ENCODE data around the gene SSTR4.

The SSTR4 gene

GRCh38 chr20:23033918-23034317 is 1.2 kb upstream of the SSTR4 start:
- H4K8ac ChIP-seq (ENCODE audit: low read depth, low read length): no peak overlapping the region
- H3K4ac ChIP-seq (ENCODE audit: low read depth, low read length): no peak overlapping the region
- WGBS (ENCODE audit: extremely low coverage, insufficient coverage, insufficient read length): no CpG with 5 or more reads among the region's 4 CpGs
- H2BK12ac ChIP-seq (ENCODE audit: low read length): no peak overlapping the region
- no peaks in the 10 kb centered on the region for H3K4me1 ChIP-seq (ENCODE audit: control insufficient read depth in 1 of 2, insufficient read depth in 2 of 2, low read length in 2 of 2)
- no peaks in the 10 kb centered on the region for H3K36me3 ChIP-seq (ENCODE audit: control insufficient read depth in 1 of 2, insufficient read depth in 2 of 2, low read length in 2 of 2)
- H3K9me3 ChIP-seq (ENCODE audit: insufficient read depth, low read depth, low read length): peaks cover 12% of the 10 kb centered on the region
- H3K18ac ChIP-seq (ENCODE audit: low read length): no peak overlapping the region
- H3K23ac ChIP-seq (ENCODE audit: low read length): no peak overlapping the region
- no peaks in the 10 kb centered on the region for H3K79me1 ChIP-seq (ENCODE audit: low read length)
- DNase-seq: no peak
- H3K9ac ChIP-seq (ENCODE audit: low read length): no peak overlapping the region
- H3K14ac ChIP-seq (ENCODE audit: low read length): no peak overlapping the region
- H2BK120ac ChIP-seq (ENCODE audit: insufficient read depth, low read length, poor library complexity): no peak overlapping the region
- H3K4me2 ChIP-seq (ENCODE audit: low read length): no peak overlapping the region
- H3K27me3 ChIP-seq (ENCODE audit: insufficient read depth, low read length): peaks cover 31% of the 10 kb centered on the region
- H3K79me2 ChIP-seq (ENCODE audit: control insufficient read depth, insufficient read depth, low read length, poor library complexity): no peaks in the 10 kb centered on the region
- no peak overlapping the region for H3K4me3 ChIP-seq (ENCODE audit: low read depth, low read length)
- H2AFZ ChIP-seq (ENCODE audit: insufficient read depth, low read length, poor library complexity): no peak overlapping the region
- no peak overlapping the region for H3K27ac ChIP-seq (ENCODE audit: low read depth, low read length)
- no peak overlapping the region for H4K91ac ChIP-seq (ENCODE audit: low read depth, low read length)
- H4K12ac ChIP-seq (ENCODE audit: low read depth, low read length): no peak overlapping the region
- H2BK5ac ChIP-seq (ENCODE audit: low read depth, low read length, poor library complexity): no peak overlapping the region
- no peak overlapping the region for H2AK5ac ChIP-seq (ENCODE audit: low read length)

GRCh38 chr20:23035731-23036130 is 619 bp downstream of the SSTR4 start:
- H4K91ac ChIP-seq (ENCODE audit: low read depth, low read length): no peak overlapping the region
- no peak for DNase-seq
- no peak overlapping the region for H2BK12ac ChIP-seq (ENCODE audit: low read length)
- H3K4ac ChIP-seq (ENCODE audit: low read depth, low read length): no peak overlapping the region
- H3K79me2 ChIP-seq (ENCODE audit: control insufficient read depth, insufficient read depth, low read length, poor library complexity): no peaks in the 10 kb centered on the region
- H2AFZ ChIP-seq (ENCODE audit: insufficient read depth, low read length, poor library complexity): no peak overlapping the region
- H2AK5ac ChIP-seq (ENCODE audit: low read length): no peak overlapping the region
- no peak overlapping the region for H2BK120ac ChIP-seq (ENCODE audit: insufficient read depth, low read length, poor library complexity)
- H3K18ac ChIP-seq (ENCODE audit: low read length): no peak overlapping the region
- H3K23ac ChIP-seq (ENCODE audit: low read length): no peak overlapping the region
- H3K4me2 ChIP-seq (ENCODE audit: low read length): no peak overlapping the region
- WGBS (ENCODE audit: extremely low coverage, insufficient coverage, insufficient read length): no CpG with 5 or more reads among the region's 41 CpGs
- H3K36me3 ChIP-seq (ENCODE audit: control insufficient read depth in 1 of 2, insufficient read depth in 2 of 2, low read length in 2 of 2): no peaks in the 10 kb centered on the region
- peaks cover 31% of the 10 kb centered on the region for H3K27me3 ChIP-seq (ENCODE audit: insufficient read depth, low read length)
- H3K9me3 ChIP-seq (ENCODE audit: insufficient read depth, low read depth, low read length): peaks cover 12% of the 10 kb centered on the region
- H3K4me1 ChIP-seq (ENCODE audit: control insufficient read depth in 1 of 2, insufficient read depth in 2 of 2, low read length in 2 of 2): peaks cover 2 to 4% of the 10 kb centered on the region in 2 experiments
- H3K4me3 ChIP-seq (ENCODE audit: low read depth, low read length): no peak overlapping the region
- no peak overlapping the region for H4K12ac ChIP-seq (ENCODE audit: low read depth, low read length)
- H2BK5ac ChIP-seq (ENCODE audit: low read depth, low read length, poor library complexity): no peak overlapping the region
- H4K8ac ChIP-seq (ENCODE audit: low read depth, low read length): no peak overlapping the region
- H3K27ac ChIP-seq (ENCODE audit: low read depth, low read length): no peak overlapping the region
- no peak overlapping the region for H3K14ac ChIP-seq (ENCODE audit: low read length)
- H3K79me1 ChIP-seq (ENCODE audit: low read length): no peaks in the 10 kb centered on the region
- H3K9ac ChIP-seq (ENCODE audit: low read length): no peak overlapping the region

- DNase-seq: no peak
- peaks cover 2 to 4% of the 10 kb centered on the region in 2 experiments for H3K4me1 ChIP-seq (ENCODE audit: control insufficient read depth in 1 of 2, insufficient read depth in 2 of 2, low read length in 2 of 2)
- H3K9me3 ChIP-seq (ENCODE audit: insufficient read depth, low read depth, low read length): peaks cover 12% of the 10 kb centered on the region
- no peak overlapping the region for H2AK5ac ChIP-seq (ENCODE audit: low read length)
- no peaks in the 10 kb centered on the region for H3K79me1 ChIP-seq (ENCODE audit: low read length)
- no peak overlapping the region for H3K27ac ChIP-seq (ENCODE audit: low read depth, low read length)
- H4K8ac ChIP-seq (ENCODE audit: low read depth, low read length): no peak overlapping the region
- H2BK120ac ChIP-seq (ENCODE audit: insufficient read depth, low read length, poor library complexity): no peak overlapping the region
- H3K18ac ChIP-seq (ENCODE audit: low read length): no peak overlapping the region
- H2BK5ac ChIP-seq (ENCODE audit: low read depth, low read length, poor library complexity): no peak overlapping the region
- no peak overlapping the region for H4K12ac ChIP-seq (ENCODE audit: low read depth, low read length)
- no peak overlapping the region for H3K9ac ChIP-seq (ENCODE audit: low read length)
- H4K91ac ChIP-seq (ENCODE audit: low read depth, low read length): no peak overlapping the region
- no peak overlapping the region for H3K4me3 ChIP-seq (ENCODE audit: low read depth, low read length)
- peaks cover 31% of the 10 kb centered on the region for H3K27me3 ChIP-seq (ENCODE audit: insufficient read depth, low read length)
- H3K4ac ChIP-seq (ENCODE audit: low read depth, low read length): no peak overlapping the region
- H2BK12ac ChIP-seq (ENCODE audit: low read length): no peak overlapping the region
- WGBS (ENCODE audit: extremely low coverage, insufficient coverage, insufficient read length): no CpG with 5 or more reads among the region's 11 CpGs
- no peak overlapping the region for H3K14ac ChIP-seq (ENCODE audit: low read length)
- no peaks in the 10 kb centered on the region for H3K79me2 ChIP-seq (ENCODE audit: control insufficient read depth, insufficient read depth, low read length, poor library complexity)
- H3K4me2 ChIP-seq (ENCODE audit: low read length): no peak overlapping the region
- H3K23ac ChIP-seq (ENCODE audit: low read length): no peak overlapping the region
- H3K36me3 ChIP-seq (ENCODE audit: control insufficient read depth in 1 of 2, insufficient read depth in 2 of 2, low read length in 2 of 2): no peaks in the 10 kb centered on the region
- no peak overlapping the region for H2AFZ ChIP-seq (ENCODE audit: insufficient read depth, low read length, poor library complexity)
Observed at GRCh38 chr20:23036371-23036770, 1.3 kb downstream of the SSTR4 start.

GRCh38 chr20:23037017-23037481 is 1.9 kb downstream of the SSTR4 start:
- Histone ChIP-seq H3K27ac (ENCODE audit: low read depth, low read length) (no peak overlapping the region), H4K12ac (ENCODE audit: low read depth, low read length) (no peak overlapping the region), H2BK5ac (ENCODE audit: low read depth, low read length, poor library complexity) (no peak overlapping the region), H3K36me3 (ENCODE audit: control insufficient read depth in 1 of 2, insufficient read depth in 2 of 2, low read length in 2 of 2) (no peaks in the 10 kb centered on the region), H3K14ac (ENCODE audit: low read length) (no peak overlapping the region), H2BK12ac (ENCODE audit: low read length) (no peak overlapping the region), H2BK120ac (ENCODE audit: insufficient read depth, low read length, poor library complexity) (no peak overlapping the region), H3K79me1 (ENCODE audit: low read length) (no peaks in the 10 kb centered on the region), H3K9ac (ENCODE audit: low read length) (no peak overlapping the region), H3K18ac (ENCODE audit: low read length) (no peak overlapping the region), H4K8ac (ENCODE audit: low read depth, low read length) (no peak overlapping the region), H3K4ac (ENCODE audit: low read depth, low read length) (no peak overlapping the region), H3K79me2 (ENCODE audit: control insufficient read depth, insufficient read depth, low read length, poor library complexity) (no peaks in the 10 kb centered on the region), H3K4me1 (ENCODE audit: control insufficient read depth in 1 of 2, insufficient read depth in 2 of 2, low read length in 2 of 2) (peaks cover 2 to 4% of the 10 kb centered on the region in 2 experiments), H2AK5ac (ENCODE audit: low read length) (no peak overlapping the region), H3K4me3 (ENCODE audit: low read depth, low read length) (no peak overlapping the region), H2AFZ (ENCODE audit: insufficient read depth, low read length, poor library complexity) (no peak overlapping the region), H4K91ac (ENCODE audit: low read depth, low read length) (no peak overlapping the region), H3K9me3 (ENCODE audit: insufficient read depth, low read depth, low read length) (peaks cover 12% of the 10 kb centered on the region), H3K23ac (ENCODE audit: low read length) (no peak overlapping the region), H3K4me2 (ENCODE audit: low read length) (no peak overlapping the region), H3K27me3 (ENCODE audit: insufficient read depth, low read length) (peaks cover 31% of the 10 kb centered on the region)
- no CpG with 5 or more reads among the region's 3 CpGs for WGBS (ENCODE audit: extremely low coverage, insufficient coverage, insufficient read length)
- DNase-seq: no peak

Data from trophoblast cell (in vitro differentiated cells and primary cell).